ENCODE data around the gene ARHGAP40. TPM values are rescaled to one million over a fixed set of nuclear protein-coding genes. Genes with fewer than 3 reads are reported as not detected.

Gene ARHGAP40
- total and polyA plus RNA-seq, 4 donors: 0.15 to 0.25 TPM; not detected in 2

- Histone ChIP-seq H3K27ac (ENCODE audit: low read depth, low read length) (peak overlapping the region; percentile 29), H3K4me3 (ENCODE audit: low read depth, low read length) (no peak overlapping the region), H3K27me3 (ENCODE audit: control insufficient read depth, insufficient read depth, low read length) (peaks cover 3% of the 10 kb centered on the region), H3K4me1 (ENCODE audit: control insufficient read depth, insufficient read depth, low read length) (peaks cover 49% of the 10 kb centered on the region), H3K9me3 (ENCODE audit: control insufficient read depth, insufficient read depth, low read length) (no peaks in the 10 kb centered on the region), H3K36me3 (ENCODE audit: control insufficient read depth, insufficient read depth, low read length) (no peaks in the 10 kb centered on the region)
- 35% methylated on average over 3 of the region's 4 CpGs for WGBS (ENCODE audit: insufficient coverage)
- no peak for DNase-seq (ENCODE audit: low read depth in 4 of 6, low spot score in 6 of 6)
Observed at GRCh38 chr20:38671701-38672292, 70.2 kb downstream of the ARHGAP40 start.

GRCh38 chr20:38672504-38672903 is 70.9 kb downstream of the ARHGAP40 start:
- Histone ChIP-seq H3K36me3 (ENCODE audit: control insufficient read depth, insufficient read depth, low read length) (no peaks in the 10 kb centered on the region), H3K9me3 (ENCODE audit: control insufficient read depth, insufficient read depth, low read length) (no peaks in the 10 kb centered on the region), H3K4me1 (ENCODE audit: control insufficient read depth, insufficient read depth, low read length) (peaks cover 43% of the 10 kb centered on the region), H3K4me3 (ENCODE audit: low read depth, low read length) (no peak overlapping the region), H3K27ac (ENCODE audit: low read depth, low read length) (no peak overlapping the region), H3K27me3 (ENCODE audit: control insufficient read depth, insufficient read depth, low read length) (peaks cover 3% of the 10 kb centered on the region)
- WGBS (ENCODE audit: insufficient coverage): 78% methylated on average over 2 of the region's 3 CpGs
- DNase-seq (ENCODE audit: low read depth in 4 of 6, low spot score in 6 of 6): no peak

GRCh38 chr20:38673261-38673660 is 71.7 kb downstream of the ARHGAP40 start:
- 33% methylated on average over 1 of the region's 5 CpGs for WGBS (ENCODE audit: insufficient coverage)
- no peak overlapping the region for H3K27ac ChIP-seq (ENCODE audit: low read depth, low read length)
- H3K4me3 ChIP-seq (ENCODE audit: low read depth, low read length): no peak overlapping the region
- H3K9me3 ChIP-seq (ENCODE audit: control insufficient read depth, insufficient read depth, low read length): no peaks in the 10 kb centered on the region
- H3K27me3 ChIP-seq (ENCODE audit: control insufficient read depth, insufficient read depth, low read length): peaks cover 3% of the 10 kb centered on the region
- peaks cover 43% of the 10 kb centered on the region for H3K4me1 ChIP-seq (ENCODE audit: control insufficient read depth, insufficient read depth, low read length)
- DNase-seq (ENCODE audit: low read depth in 4 of 6, low spot score in 6 of 6): no peak
- H3K36me3 ChIP-seq (ENCODE audit: control insufficient read depth, insufficient read depth, low read length): no peaks in the 10 kb centered on the region

GRCh38 chr20:38673725-38674091 is 72.1 kb downstream of the ARHGAP40 start:
- peaks cover 3% of the 10 kb centered on the region for H3K27me3 ChIP-seq (ENCODE audit: control insufficient read depth, insufficient read depth, low read length)
- no peaks in the 10 kb centered on the region for H3K36me3 ChIP-seq (ENCODE audit: control insufficient read depth, insufficient read depth, low read length)
- peak overlapping the region; percentile 48 for H3K4me3 ChIP-seq (ENCODE audit: low read depth, low read length)
- peaks cover 43% of the 10 kb centered on the region for H3K4me1 ChIP-seq (ENCODE audit: control insufficient read depth, insufficient read depth, low read length)
- peak overlapping the region; percentile 58 for H3K27ac ChIP-seq (ENCODE audit: low read depth, low read length)
- peak in 2 of 6 donors; percentile 67 to 80 for DNase-seq (ENCODE audit: low read depth in 4 of 6, low spot score in 6 of 6)
- under 1% methylated on average over 13 of the region's 13 CpGs for WGBS (ENCODE audit: insufficient coverage)
- no peaks in the 10 kb centered on the region for H3K9me3 ChIP-seq (ENCODE audit: control insufficient read depth, insufficient read depth, low read length)

GRCh38 chr20:38674092-38674764 is 72.6 kb downstream of the ARHGAP40 start:
- Histone ChIP-seq H3K4me3 (ENCODE audit: low read depth, low read length) (peak overlapping the region; percentile 48), H3K27ac (ENCODE audit: low read depth, low read length) (peak overlapping the region; percentile 58), H3K27me3 (ENCODE audit: control insufficient read depth, insufficient read depth, low read length) (peaks cover 3% of the 10 kb centered on the region), H3K4me1 (ENCODE audit: control insufficient read depth, insufficient read depth, low read length) (peaks cover 43% of the 10 kb centered on the region), H3K9me3 (ENCODE audit: control insufficient read depth, insufficient read depth, low read length) (no peaks in the 10 kb centered on the region), H3K36me3 (ENCODE audit: control insufficient read depth, insufficient read depth, low read length) (no peaks in the 10 kb centered on the region)
- under 1% methylated on average over 58 of the region's 75 CpGs for WGBS (ENCODE audit: insufficient coverage)
- peak in 4 of 6 donors; percentile 76 to 97 (median 90) for DNase-seq (ENCODE audit: low read depth in 4 of 6, low spot score in 6 of 6)

- Histone ChIP-seq H3K27me3 (ENCODE audit: control insufficient read depth, insufficient read depth, low read length) (peaks cover 3% of the 10 kb centered on the region), H3K9me3 (ENCODE audit: control insufficient read depth, insufficient read depth, low read length) (no peaks in the 10 kb centered on the region), H3K27ac (ENCODE audit: low read depth, low read length) (no peak overlapping the region), H3K4me3 (ENCODE audit: low read depth, low read length) (peak overlapping the region; percentile 2), H3K4me1 (ENCODE audit: control insufficient read depth, insufficient read depth, low read length) (peaks cover 43% of the 10 kb centered on the region), H3K36me3 (ENCODE audit: control insufficient read depth, insufficient read depth, low read length) (no peaks in the 10 kb centered on the region)
- DNase-seq (ENCODE audit: low read depth in 4 of 6, low spot score in 6 of 6): no peak
- 32% methylated on average over 11 of the region's 13 CpGs for WGBS (ENCODE audit: insufficient coverage)
Observed at GRCh38 chr20:38674765-38675133, 73.1 kb downstream of the ARHGAP40 start.

GRCh38 chr20:38676576-38676975 is 75.0 kb downstream of the ARHGAP40 start:
- Histone ChIP-seq H3K27ac (ENCODE audit: low read depth, low read length) (no peak overlapping the region), H3K4me3 (ENCODE audit: low read depth, low read length) (no peak overlapping the region), H3K36me3 (ENCODE audit: control insufficient read depth, insufficient read depth, low read length) (no peaks in the 10 kb centered on the region), H3K4me1 (ENCODE audit: control insufficient read depth, insufficient read depth, low read length) (peaks cover 29% of the 10 kb centered on the region), H3K9me3 (ENCODE audit: control insufficient read depth, insufficient read depth, low read length) (no peaks in the 10 kb centered on the region), H3K27me3 (ENCODE audit: control insufficient read depth, insufficient read depth, low read length) (peaks cover 3% of the 10 kb centered on the region)
- 89% methylated on average over 3 of the region's 5 CpGs for WGBS (ENCODE audit: insufficient coverage)
- no peak for DNase-seq (ENCODE audit: low read depth in 4 of 6, low spot score in 6 of 6)

GRCh38 chr20:38680500-38681306 is 79.1 kb downstream of the ARHGAP40 start:
- Histone ChIP-seq H3K9me3 (ENCODE audit: control insufficient read depth, insufficient read depth, low read length) (no peaks in the 10 kb centered on the region), H3K27me3 (ENCODE audit: control insufficient read depth, insufficient read depth, low read length) (peaks cover 2% of the 10 kb centered on the region), H3K4me3 (ENCODE audit: low read depth, low read length) (no peak overlapping the region), H3K36me3 (ENCODE audit: control insufficient read depth, insufficient read depth, low read length) (no peaks in the 10 kb centered on the region), H3K27ac (ENCODE audit: low read depth, low read length) (no peak overlapping the region), H3K4me1 (ENCODE audit: control insufficient read depth, insufficient read depth, low read length) (peaks cover 4% of the 10 kb centered on the region)
- 23% methylated on average over 4 of the region's 9 CpGs for WGBS (ENCODE audit: insufficient coverage)
- peak in 2 of 6 donors; percentile 72 to 90 for DNase-seq (ENCODE audit: low read depth in 4 of 6, low spot score in 6 of 6)

GRCh38 chr20:38685271-38685670 is 83.7 kb downstream of the ARHGAP40 start:
- no peaks in the 10 kb centered on the region for H3K36me3 ChIP-seq (ENCODE audit: control insufficient read depth, insufficient read depth, low read length)
- no peak for DNase-seq (ENCODE audit: low read depth in 4 of 6, low spot score in 6 of 6)
- H3K4me1 ChIP-seq (ENCODE audit: control insufficient read depth, insufficient read depth, low read length): no peaks in the 10 kb centered on the region
- H3K9me3 ChIP-seq (ENCODE audit: control insufficient read depth, insufficient read depth, low read length): no peaks in the 10 kb centered on the region
- peaks cover 11% of the 10 kb centered on the region for H3K27me3 ChIP-seq (ENCODE audit: control insufficient read depth, insufficient read depth, low read length)
- WGBS (ENCODE audit: insufficient coverage): no CpG with 5 or more reads among the region's 2 CpGs
- no peak overlapping the region for H3K27ac ChIP-seq (ENCODE audit: low read depth, low read length)
- no peak overlapping the region for H3K4me3 ChIP-seq (ENCODE audit: low read depth, low read length)
